Right atrium auricular region (tissue), 2 donors: ENCODE data around the gene PKDCC. TPM values are rescaled to one million over a fixed set of nuclear protein-coding genes. Genes with fewer than 3 reads are reported as not detected.

Source experiments
- DNase-seq: peaks from one replicate; pipeline ENCODE4 v3.0.0-alpha.2; 2019; ENCODE audit warnings: low spot score
- H3K27ac ChIP-seq, 2 donors: fragments of 200-600 bp; sonication (generic); 1 replicate in 1 of 2; 2 replicates in 1 of 2; pipeline ENCODE4 v1.5.1; 2016 to 2019
- H3K27me3 ChIP-seq, 2 donors: fragments of 200-600 bp; sonication (generic); one replicate each; pipeline versions ENCODE4 v1.5.1 to v1.6.0; 2017 to 2019
- H3K36me3 ChIP-seq: fragments of 200-600 bp; sonication (generic); one replicate; pipeline ENCODE4 v1.5.1; 2016
- H3K4me1 ChIP-seq, 2 donors: fragments of 200-600 bp; sonication (generic); one replicate each; pipeline versions ENCODE4 v1.5.1 to v1.6.0; 2017 to 2019
- H3K4me3 ChIP-seq, 2 donors: fragments of 200-600 bp; sonication (generic); 1 replicate in 1 of 2; 2 replicates in 1 of 2; pipeline ENCODE4 v1.5.1; 2017 to 2019; ENCODE audit warnings: mild to moderate bottlenecking in 1 of 2, moderate library complexity in 1 of 2
- H3K9me3 ChIP-seq, 2 donors: fragments of 200-600 bp; sonication (generic); one replicate each; pipeline ENCODE4 v1.5.1; 2019
- CTCF ChIP-seq, 2 donors: fragments of 200-600 bp; sonication (generic); IDR thresholded peaks; one replicate each; pipeline ENCODE4 v1.5.1; 2019; ENCODE audit warnings: antibody characterized with exemption in 2 of 2
- total RNA-seq, 2 donors: library from RNA; depleted of rRNA; stranded (reverse); fragments of >200 nt; gene quantifications; one replicate each; pipeline ENCODE4 v1.1.0, GENCODE V29; 2016

PKDCC gene
- total RNA-seq, 2 donors from 2014 or later: 66.0 to 128 TPM

- no peak for DNase-seq
- H3K36me3 ChIP-seq: no peaks in the 10 kb centered on the region
- H3K9me3 ChIP-seq: no peaks in the 10 kb centered on the region
- no peak overlapping the region for H3K4me3 ChIP-seq
- no peaks in the 10 kb centered on the region for H3K27me3 ChIP-seq
- TF ChIP-seq CTCF (IDR thresholded peaks at IDR 0.05): no peak
- H3K27ac ChIP-seq: no peak overlapping the region
- H3K4me1 ChIP-seq: peaks cover 0 to 17% of the 10 kb centered on the region in 2 donors
These were observed 19.7 kb downstream of the PKDCC start for GRCh38 chr2:42067521-42067920.

GRCh38 chr2:42068571-42069178, 20.9 kb downstream of the PKDCC start:
- H3K27ac ChIP-seq: no peak overlapping the region
- no peaks in the 10 kb centered on the region for H3K36me3 ChIP-seq
- no peaks in the 10 kb centered on the region for H3K9me3 ChIP-seq
- no peak for TF ChIP-seq CTCF (IDR thresholded peaks at IDR 0.05)
- H3K4me3 ChIP-seq: no peak overlapping the region
- no peak for DNase-seq
- peaks cover 0 to 15% of the 10 kb centered on the region in 2 donors for H3K4me1 ChIP-seq
- no peaks in the 10 kb centered on the region for H3K27me3 ChIP-seq

GRCh38 chr2:42069568-42069967, 21.7 kb downstream of the PKDCC start:
- H3K36me3 ChIP-seq: no peaks in the 10 kb centered on the region
- no peak for DNase-seq
- H3K4me1 ChIP-seq: peaks cover 0 to 19% of the 10 kb centered on the region in 2 donors
- H3K27me3 ChIP-seq: no peaks in the 10 kb centered on the region
- H3K9me3 ChIP-seq: no peaks in the 10 kb centered on the region
- no peak for TF ChIP-seq CTCF (IDR thresholded peaks at IDR 0.05)
- H3K4me3 ChIP-seq: no peak overlapping the region
- H3K27ac ChIP-seq: no peak overlapping the region

GRCh38 chr2:42071791-42072190, 24.0 kb downstream of the PKDCC start:
- no peak for TF ChIP-seq CTCF (IDR thresholded peaks at IDR 0.05)
- no peaks in the 10 kb centered on the region for H3K36me3 ChIP-seq
- DNase-seq: no peak
- H3K27ac ChIP-seq: peak overlapping the region in 1 of 2 donors; percentile 53
- H3K4me1 ChIP-seq: peaks cover 0 to 19% of the 10 kb centered on the region in 2 donors
- no peaks in the 10 kb centered on the region for H3K9me3 ChIP-seq
- H3K4me3 ChIP-seq: no peak overlapping the region
- no peaks in the 10 kb centered on the region for H3K27me3 ChIP-seq

- no peaks in the 10 kb centered on the region for H3K9me3 ChIP-seq
- H3K4me1 ChIP-seq: peaks cover 0 to 19% of the 10 kb centered on the region in 2 donors
- no peaks in the 10 kb centered on the region for H3K27me3 ChIP-seq
- no peak overlapping the region for H3K4me3 ChIP-seq
- H3K36me3 ChIP-seq: no peaks in the 10 kb centered on the region
- DNase-seq: no peak
- H3K27ac ChIP-seq: peak overlapping the region in 1 of 2 donors; percentile 53
- TF ChIP-seq CTCF (IDR thresholded peaks at IDR 0.05): no peak
These were observed 24.7 kb downstream of the PKDCC start for GRCh38 chr2:42072349-42073118.
